ENCODE results near the gene HYPK. TPM values are rescaled to one million over a fixed set of nuclear protein-coding genes. Genes with fewer than 3 reads are reported as not detected.

HYPK gene
- total and polyA plus RNA-seq, 2 of the 8 experiments (the other 6 are each of a cell fraction or from before 2014, with no cell fraction given): 5.4 to 17.6 TPM

DNA sequence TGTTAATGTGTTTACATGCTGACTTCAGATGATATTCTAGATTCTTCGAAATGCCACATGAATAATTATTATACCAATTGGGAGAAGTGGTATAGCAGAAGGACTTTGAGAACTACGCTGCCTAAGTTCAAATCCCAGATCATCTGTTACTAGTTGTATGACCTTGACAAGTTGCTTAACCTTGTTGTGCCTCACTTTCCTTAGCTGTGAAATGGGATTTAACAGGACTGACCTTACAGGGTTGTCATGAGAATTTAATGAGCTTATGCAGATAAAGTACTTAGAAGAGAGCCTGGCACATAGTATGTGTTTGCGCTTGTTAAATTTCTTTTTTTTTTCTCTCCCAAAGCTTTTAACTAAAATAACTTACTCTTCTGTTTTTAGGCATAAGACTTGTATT, 50.9 kb downstream of the HYPK start:
- Histone ChIP-seq H3K27me3 (replicated peaks in 1 of 4; ENCODE audit: control insufficient read depth in 3 of 4, extremely low read depth in 1 of 4, insufficient read depth in 3 of 4, low read length in 3 of 4) (no peaks in the 10 kb centered on the region), H3K23me2 (ENCODE audit: low read depth, low read length) (no peaks in the 10 kb centered on the region), H3K23ac (ENCODE audit: insufficient read length) (no peak overlapping the region), H2BK12ac (ENCODE audit: low read depth, low read length) (no peak overlapping the region), H3K4me2 (ENCODE audit: insufficient read depth in 1 of 2, low read depth in 2 of 2, low read length in 2 of 2) (no peak overlapping the region), H3K4me3 (ENCODE audit: extremely low read depth in 1 of 4, insufficient read depth in 2 of 4, low read depth in 3 of 4, low read length in 4 of 4) (no peak overlapping the region), H3K56ac (replicated peaks; ENCODE audit: insufficient read length, low read depth, low read length) (no peak overlapping the region), H3K4me1 (replicated peaks in 1 of 4; ENCODE audit: control insufficient read depth in 3 of 4, insufficient read depth in 4 of 4, low read length in 3 of 4) (no peaks in the 10 kb centered on the region), H2BK20ac (ENCODE audit: low read length) (no peak overlapping the region), H4K8ac (ENCODE audit: extremely low read depth, insufficient read depth, low read length) (no peak overlapping the region), H3K79me1 (ENCODE audit: low read depth, low read length) (no peaks in the 10 kb centered on the region), H4K91ac (replicated peaks; ENCODE audit: insufficient read length, low read length) (no peak overlapping the region), H3K79me2 (ENCODE audit: control insufficient read depth in 1 of 2, insufficient read depth in 2 of 2, low read length in 2 of 2) (no peaks in the 10 kb centered on the region), H3K27ac (ENCODE audit: low read depth, low read length) (no peak overlapping the region), H3K14ac (ENCODE audit: insufficient read length) (no peak overlapping the region), H2BK120ac (replicated peaks; ENCODE audit: low read depth, low read length) (no peak overlapping the region), H3K9me3 (ENCODE audit: insufficient read depth in 2 of 2, low read depth in 1 of 2, low read length in 1 of 2) (no peaks in the 10 kb centered on the region), H2BK5ac (ENCODE audit: low read depth, low read length) (no peak overlapping the region), H2BK15ac (ENCODE audit: low read length) (no peak overlapping the region), H3K18ac (ENCODE audit: extremely low read depth, low read length) (no peak overlapping the region), H3K4ac (replicated peaks; ENCODE audit: insufficient read length, low read depth, low read length) (no peak overlapping the region), H3K9ac (replicated peaks in 1 of 4; ENCODE audit: extremely low read depth in 1 of 4, low read depth in 3 of 4, low read length in 3 of 4) (no peak overlapping the region), H4K5ac (ENCODE audit: insufficient read length, low read depth, low read length) (no peak overlapping the region), H3K36me3 (ENCODE audit: control insufficient read depth in 2 of 4, insufficient read depth in 4 of 4, low read length in 3 of 4) (peaks cover 0 to 24% (median 5%) of the 10 kb centered on the region in 4 experiments; a peak in 5 of 8 replicates), H4K20me1 (replicated peaks in 1 of 2; ENCODE audit: control insufficient read depth in 1 of 2, insufficient read depth in 2 of 2, low read length in 2 of 2) (peaks cover 0 to 2% of the 10 kb centered on the region in 2 experiments), H2AFZ (ENCODE audit: low read length) (no peak overlapping the region), H2AK5ac (ENCODE audit: low read depth, low read length) (no peak overlapping the region)
- no peak for FAIRE-seq
- TF ChIP-seq SIN3A (conservative IDR thresholded peaks at IDR 0.05 in 1 of 2, IDR thresholded peaks at IDR 0.05 in 1 of 2; ENCODE audit: low read depth in 1 of 2, low read length in 2 of 2): no peak
- no peak for TF ChIP-seq ATF3 (IDR thresholded peaks at IDR 0.05; ENCODE audit: insufficient read depth, low read depth, low read length)
- no peak for TF ChIP-seq GABPA (IDR thresholded peaks at IDR 0.05; ENCODE audit: borderline replicate concordance, insufficient read depth, low read length)
- no peak for TF ChIP-seq TAF1 (IDR thresholded peaks at IDR 0.05; ENCODE audit: low read depth, low read length)
- no peak for TF ChIP-seq CTBP2 (IDR thresholded peaks at IDR 0.05; ENCODE audit: borderline replicate concordance, insufficient read depth, insufficient read length, low read length)
- no peak for TF ChIP-seq EGR1 (IDR thresholded peaks at IDR 0.05; ENCODE audit: borderline replicate concordance, low read depth, low read length)
- TF ChIP-seq KDM5A (IDR thresholded peaks at IDR 0.05; ENCODE audit: low read length): no peak
- no peak for TF ChIP-seq CHD1 (IDR thresholded peaks at IDR 0.05; ENCODE audit: low read depth, low read length)
- no peak for TF ChIP-seq RNF2 (IDR thresholded peaks at IDR 0.05; ENCODE audit: borderline replicate concordance, low read depth, low read length, missing control alignments, poor library complexity, severe bottlenecking)
- no peak for TF ChIP-seq TAF7 (optimal IDR thresholded peaks at IDR 0.05; ENCODE audit: borderline replicate concordance, low read depth, low read length)
- no peak for TF ChIP-seq RXRA (IDR thresholded peaks at IDR 0.05; ENCODE audit: insufficient read depth, low read depth, low read length)
- CTCF ChIA-PET (ENCODE audit: partially characterized antibody): no interaction called here
- 97% methylated on average over 3 of the region's 3 CpGs; no CpG with 5 or more reads in 1 of the 2 experiments for WGBS, 2 experiments (ENCODE audit: extremely low coverage in 1 of 2, insufficient coverage in 1 of 2, insufficient read length in 1 of 2, insufficient replicate concordance in 2 of 2, low coverage in 1 of 2, low lambda C conversion rate in 2 of 2, missing lambda C conversion rate in 1 of 2)
- no peak for DNase-seq (ENCODE audit: low read depth in 1 of 2, low spot score in 2 of 2)
- POLR2A ChIA-PET (ENCODE audit: partially characterized antibody): interaction anchor here (0.7 to 1.3 kb wide), 2 partner anchors 11 to 54 kb away, joined by 3 to 4 read pairs; no protein-coding TSS in a partner anchor
